DLD1 (cell line): ENCODE measurements around the gene DKK3.

ENCODE experiments used
- in situ Hi-C: cut with HindIII; loops from 2 replicates; pipeline ENCODE4 v1.10.0; 2017; ENCODE audit warnings: low sequenced_read_pairs

DKK3 gene

DNA sequence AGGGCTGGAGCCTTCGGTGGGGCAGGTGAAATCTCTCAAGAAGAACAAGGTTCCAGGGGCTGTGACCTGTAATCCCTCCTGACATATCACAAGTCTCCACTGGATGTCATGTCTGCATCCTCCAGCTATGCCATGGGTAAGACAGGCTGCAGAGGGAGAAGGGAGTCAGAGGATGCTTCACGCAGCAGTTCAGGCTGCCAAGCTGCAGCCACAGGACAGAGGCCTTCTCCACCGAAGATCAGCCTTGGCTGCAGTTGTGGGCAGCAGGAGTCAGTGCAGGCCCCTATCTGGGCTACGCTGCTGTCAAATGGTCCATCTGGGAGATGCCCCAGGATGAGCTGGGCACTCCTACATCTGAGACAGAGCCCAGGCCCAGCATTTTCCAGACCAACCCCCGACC is 25.0 kb downstream of the DKK3 start:
- in situ Hi-C loops, result no loop called here

DNA sequence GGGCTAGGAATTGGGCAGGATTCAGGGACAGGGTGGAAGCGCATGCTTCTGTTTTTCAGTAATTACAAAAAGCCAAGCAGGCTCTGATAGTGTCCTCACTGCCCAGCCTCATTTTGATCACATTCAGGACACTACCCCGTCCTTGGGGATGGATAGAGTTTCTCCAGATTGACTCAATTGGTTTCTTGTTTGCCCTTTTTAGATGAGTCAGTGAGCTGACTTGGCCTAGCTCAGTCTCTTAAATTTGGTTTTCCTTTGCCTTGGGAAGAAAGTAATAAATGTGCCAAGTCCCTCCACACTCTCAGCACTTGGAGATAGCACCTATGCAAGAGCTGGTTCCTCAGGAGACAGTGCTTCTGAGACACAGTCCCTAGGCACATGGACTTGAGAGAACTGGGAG is 25.5 kb downstream of the DKK3 start:
- in situ Hi-C loops, result no loop called here

DNA sequence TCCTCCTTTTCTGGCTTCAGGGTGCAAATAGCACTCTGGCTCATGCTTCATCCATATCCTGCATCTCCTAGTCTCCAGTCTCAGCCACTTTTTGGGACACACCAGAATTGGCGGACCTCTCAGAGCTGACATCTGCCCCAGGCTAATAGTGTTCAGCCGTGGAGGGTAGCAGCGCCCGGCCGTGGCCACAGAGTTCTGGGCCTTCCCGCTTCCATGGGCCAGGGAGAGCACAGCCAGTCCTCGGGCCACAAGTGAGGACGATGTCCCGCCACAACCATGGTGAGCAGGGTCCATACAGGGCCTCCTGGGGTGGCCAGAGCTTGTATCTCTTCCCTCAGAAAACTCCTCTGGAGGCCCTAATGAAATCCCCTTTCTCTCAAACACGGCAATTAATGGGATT is 26.0 kb downstream of the DKK3 start:
- in situ Hi-C loops, result no loop called here

DNA sequence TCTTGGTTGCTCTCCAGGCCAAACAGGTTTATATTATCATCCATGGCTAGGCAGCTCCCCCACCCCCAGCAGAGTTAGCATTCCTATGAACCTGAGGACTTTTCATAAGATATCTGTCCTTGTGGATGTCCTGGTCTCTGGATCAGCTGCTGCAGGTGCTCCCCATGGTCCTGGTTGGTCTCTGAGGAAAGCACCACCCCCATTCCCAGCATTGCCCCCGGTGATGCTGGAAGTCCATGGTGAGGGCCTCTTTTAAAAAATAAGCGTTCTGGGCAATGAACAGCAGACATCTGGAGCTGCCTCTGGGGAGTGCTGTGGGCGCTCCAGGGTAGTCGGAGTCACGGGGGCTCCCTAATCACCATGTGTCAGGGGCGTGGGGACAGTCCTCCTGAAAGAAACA is 26.6 kb downstream of the DKK3 start:
- in situ Hi-C loops, result no loop called here

DNA sequence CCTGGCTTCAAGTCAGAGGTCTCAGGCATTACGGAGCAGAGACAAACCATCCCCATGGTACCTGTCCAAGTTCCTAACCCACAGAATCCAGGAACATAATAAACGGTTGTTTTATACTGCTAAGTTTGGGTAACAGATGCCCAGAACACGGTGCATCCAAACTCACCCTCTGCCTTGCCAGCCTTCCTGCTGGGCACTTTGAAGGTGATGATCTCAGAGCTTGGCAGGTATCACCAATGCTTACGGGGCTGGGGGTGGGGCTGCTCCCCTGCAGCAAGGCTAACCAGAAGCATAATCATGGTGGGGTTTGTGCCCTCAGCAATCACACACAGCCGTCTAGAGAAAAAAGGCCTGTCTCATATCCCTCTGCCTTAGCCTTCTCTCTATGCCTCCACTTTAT is 27.1 kb downstream of the DKK3 start:
- in situ Hi-C loops, result no loop called here

DNA sequence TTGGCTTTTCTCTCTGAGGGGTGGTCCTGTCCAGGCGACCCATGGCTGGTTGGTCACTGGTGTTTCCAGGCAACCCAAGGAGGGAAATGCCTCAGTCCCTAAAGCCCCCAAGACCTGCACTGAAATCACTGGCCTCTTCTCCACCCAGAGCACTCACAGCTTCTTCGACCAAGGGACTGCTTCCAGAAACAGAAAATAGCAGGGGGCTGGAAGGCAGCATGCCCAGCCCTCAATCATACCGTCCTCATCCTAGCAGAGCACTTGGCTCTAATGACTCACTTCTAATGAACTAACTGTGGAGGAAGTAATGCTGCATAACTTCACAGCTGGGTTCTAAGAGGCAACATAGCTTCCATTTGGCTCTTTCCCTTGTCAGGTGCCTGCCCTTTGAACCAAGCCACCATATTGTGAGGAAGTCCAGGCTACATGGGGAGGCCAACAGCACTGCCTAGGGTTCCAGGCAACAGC is 27.6 kb downstream of the DKK3 start:
- in situ Hi-C loops, result no loop called here

DNA sequence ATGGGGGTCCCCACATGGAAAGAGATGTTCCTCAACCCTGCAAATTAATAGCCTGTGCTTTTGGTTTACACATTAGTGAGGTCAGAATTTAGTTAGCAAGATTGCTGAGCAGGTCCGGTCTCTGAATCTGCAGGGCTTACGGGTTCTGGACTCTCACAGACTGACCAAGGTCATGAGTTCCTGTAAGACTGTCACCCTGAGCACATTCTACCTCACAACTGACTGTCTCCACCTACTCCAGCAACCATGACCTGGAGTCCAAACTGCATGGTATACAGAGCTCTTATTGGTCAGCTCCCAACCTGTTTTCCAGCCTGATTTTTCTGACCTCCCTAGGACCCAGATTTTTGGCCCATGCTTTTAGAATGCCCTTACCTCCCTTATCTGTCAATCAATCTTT is 28.2 kb downstream of the DKK3 start:
- in situ Hi-C loops, result no loop called here

DNA sequence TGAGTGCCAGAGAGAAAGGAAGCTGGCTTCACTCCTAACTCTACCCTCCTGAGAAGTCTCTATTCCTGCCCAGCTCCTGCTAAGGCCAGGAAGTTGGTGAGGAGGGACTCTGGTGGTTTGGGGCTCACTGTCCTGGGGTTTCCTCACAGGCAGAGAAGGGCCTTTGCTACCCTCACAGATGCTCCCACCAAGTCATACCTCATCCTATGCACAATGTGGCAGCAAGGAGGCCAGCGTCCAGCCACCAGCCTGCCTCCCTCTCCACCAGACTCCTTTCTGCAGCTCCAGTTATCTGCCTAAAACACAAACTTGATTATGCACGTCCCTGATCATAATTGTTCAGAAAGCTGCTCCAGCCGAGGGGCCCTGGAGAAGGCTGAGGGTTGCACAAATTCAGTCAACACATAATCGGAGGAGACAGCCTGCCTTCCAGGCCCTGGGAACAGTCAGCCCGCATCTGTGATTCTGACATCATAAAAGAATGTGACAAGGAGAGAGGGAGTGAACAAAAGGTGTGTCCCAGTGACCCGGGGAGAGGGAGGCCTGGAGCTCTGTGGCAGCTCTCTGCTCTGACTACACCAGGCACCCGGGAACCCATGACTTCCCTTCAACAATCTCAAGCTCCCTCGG is 28.8 kb downstream of the DKK3 start:
- in situ Hi-C loops, result no loop called here

DNA sequence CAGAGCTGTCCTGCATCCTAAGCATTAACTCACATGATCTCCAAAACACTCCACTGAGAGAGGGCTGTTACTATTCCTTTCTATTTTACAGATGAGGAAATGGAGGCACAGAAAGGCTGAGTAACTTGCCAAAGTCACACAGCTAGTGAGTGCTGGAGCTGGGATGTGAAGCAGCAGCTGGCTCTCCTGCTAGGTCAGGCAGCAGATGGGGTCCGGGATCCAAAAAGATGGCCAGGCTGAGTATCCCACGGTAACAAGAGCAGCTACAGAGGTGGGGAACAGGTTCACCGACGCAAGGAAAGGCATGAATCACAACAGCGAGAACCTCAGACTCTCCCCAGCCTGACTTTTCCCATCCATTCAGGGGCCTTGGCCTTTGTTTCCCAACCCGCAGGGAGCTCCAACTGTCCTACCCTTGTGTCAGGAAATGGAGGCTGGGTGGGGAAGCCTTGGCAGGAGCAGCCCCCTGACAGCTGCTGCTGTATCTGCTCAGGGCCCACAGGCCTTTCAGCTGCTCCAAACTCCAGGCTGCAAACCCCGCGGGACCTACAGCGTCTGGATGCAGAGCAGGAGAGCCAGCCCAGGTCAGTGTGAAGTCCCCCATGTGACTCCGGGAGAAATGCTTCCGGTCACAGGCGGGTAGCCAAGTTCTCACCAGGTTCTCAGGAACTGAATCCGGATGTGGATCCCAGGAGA is 29.5 kb downstream of the DKK3 start:
- in situ Hi-C loops, result no loop called here

DNA sequence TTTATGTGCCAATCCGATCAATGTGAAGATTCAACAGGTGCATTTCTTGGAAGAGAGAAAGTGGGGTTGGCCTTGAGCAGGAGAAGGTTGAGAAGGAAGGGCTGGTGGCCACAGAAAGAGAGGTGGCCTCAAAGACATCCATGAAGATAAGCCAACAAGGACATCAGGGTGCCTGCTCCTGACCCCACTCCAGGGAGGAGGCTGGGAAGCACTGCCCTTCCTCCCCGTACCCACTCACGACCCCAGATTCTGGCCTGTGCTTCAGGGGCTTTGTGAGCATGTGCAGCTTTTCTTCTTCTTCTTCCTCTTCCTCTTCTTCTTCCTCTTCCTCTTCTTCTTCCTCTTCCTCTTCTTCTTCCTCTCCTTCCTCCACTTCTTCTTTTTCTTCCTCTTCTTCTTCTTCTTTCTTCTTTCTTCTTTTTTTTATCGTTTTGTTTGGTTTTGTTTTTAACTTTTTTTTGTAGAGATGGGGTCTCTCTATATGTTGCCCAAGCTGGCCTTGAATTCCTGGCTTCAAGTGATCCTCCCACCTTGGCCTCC is 30.3 kb downstream of the DKK3 start:
- in situ Hi-C loops, result no loop called here

DNA sequence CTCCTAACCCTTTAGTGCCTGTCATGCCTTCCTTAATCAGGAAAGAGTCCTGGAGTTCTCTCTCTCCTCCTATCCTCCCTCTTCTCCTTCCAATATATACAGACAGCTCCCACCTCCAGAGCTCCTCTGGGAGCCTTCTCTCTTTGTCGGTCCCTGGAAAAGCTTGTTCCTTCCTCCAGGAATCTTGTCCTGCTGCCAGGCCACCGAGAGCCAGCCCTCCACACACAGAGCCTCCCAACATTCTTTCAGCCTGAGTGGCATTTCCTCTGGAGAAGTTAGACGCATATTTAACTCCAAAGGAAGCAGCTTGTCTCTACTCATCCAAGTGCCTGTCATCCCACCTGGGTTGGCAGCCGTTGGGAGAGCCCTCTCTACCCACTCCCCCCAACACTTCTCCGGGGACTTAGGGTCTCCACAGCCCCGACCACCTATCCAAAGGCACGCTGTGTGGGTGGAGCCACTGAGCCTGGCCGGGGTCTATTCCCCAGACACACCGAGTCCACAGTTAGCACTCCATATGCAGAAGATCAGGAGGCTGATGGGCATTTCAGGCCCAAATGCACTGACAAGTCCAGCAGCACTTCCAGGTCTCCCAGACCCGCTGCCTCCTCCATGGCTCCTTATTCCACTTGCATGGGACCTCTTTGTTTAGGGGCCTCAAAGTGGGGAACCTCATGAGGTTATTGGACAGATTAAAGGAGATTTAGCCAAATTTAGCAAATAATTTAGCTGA is 31.1 kb downstream of the DKK3 start:
- in situ Hi-C loops, result no loop called here

DNA sequence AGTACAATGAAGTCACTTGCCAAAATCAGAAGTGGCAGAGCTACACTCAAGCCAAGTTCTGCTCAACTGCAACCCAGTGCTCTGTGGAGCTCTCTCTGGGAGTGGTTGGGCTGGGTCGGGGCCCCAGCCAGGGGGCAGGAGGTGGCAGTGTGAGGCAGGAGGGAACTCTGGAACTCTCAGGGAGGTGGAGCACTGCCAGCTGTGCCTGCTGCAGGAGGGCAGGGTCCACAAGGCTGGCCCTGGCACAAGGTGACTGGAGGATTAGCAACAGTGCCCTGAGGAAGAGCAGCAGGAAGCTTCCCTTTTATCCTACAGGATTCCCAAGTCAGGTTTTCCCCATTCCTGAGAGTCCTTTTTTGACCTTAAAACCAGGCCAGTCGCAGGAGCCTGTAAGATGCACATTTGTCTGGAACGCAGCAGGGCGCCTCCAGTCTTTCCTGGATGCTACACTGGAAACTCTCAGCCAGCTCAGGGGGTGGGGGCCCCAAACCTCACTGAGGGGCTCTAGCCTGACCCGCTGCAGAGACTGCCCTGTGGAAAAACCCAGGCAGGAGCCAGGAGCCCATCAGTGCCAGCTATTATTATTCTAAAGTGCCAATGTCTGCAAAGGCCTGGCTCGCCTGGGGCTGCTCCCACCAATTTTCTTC is 31.8 kb downstream of the DKK3 start:
- in situ Hi-C loops, result no loop called here

DNA sequence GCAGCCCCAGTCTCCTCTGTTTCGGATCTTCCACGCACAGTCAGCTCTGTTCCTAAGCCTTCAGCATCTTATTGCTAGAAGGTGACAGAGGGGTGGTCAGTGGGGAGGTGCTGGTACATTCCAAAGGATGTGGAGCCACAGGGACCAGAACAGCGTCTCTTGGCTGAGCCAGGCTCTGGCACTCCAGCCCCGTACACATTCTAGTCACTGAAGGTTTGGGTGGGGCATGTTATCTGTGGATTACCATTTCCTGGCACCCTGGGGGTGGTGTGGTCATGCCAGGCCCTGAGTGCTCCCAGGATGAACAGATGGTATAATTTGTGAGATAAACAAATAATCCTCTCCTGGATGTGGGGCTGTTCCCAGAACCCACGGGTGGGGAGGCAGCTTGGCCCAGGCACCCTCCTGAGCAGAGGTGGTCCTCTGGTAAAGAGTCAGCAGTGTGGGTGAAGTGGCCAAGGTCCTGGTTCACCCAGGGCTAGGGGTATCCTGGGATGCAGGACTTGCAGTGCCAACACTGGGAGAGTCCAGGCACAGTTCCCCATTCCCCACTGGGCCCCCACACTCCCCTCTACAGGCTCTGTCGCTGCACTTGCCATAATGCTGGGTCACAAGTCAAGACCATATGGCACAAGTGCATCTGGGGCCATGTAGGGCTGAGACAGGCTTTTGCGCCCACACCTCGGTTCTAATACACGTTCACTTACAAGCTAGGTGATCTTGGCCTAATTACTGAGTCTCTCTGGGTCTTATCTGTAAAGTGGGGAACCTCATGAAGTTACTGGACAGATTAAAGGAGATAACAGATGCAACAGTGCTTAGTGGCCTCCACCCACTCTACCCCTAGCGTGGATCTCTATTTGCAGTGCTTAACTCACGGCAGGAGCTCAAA is 33.0 kb downstream of the DKK3 start:
- in situ Hi-C loops, result no loop called here

DNA sequence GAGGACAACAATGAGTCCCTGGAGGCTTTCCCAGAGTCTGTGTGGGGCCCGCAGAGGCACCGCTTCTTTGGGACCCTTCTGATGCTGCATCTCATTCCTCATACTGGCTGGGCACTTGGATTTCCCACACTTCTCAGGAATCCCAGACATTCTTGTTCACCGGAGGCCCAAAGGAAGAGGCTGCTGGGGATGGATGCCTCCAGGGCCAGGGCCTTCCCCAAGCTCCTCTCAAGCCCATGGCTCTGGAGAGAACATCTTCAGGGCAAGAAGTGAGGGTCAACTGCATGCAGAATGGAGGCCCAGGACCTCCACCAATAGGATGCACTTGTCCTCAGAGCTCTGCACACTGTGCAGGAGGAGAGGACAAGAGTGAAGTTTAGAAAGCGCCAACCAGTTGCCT is 34.6 kb downstream of the DKK3 start:
- in situ Hi-C loops, result no loop called here

DNA sequence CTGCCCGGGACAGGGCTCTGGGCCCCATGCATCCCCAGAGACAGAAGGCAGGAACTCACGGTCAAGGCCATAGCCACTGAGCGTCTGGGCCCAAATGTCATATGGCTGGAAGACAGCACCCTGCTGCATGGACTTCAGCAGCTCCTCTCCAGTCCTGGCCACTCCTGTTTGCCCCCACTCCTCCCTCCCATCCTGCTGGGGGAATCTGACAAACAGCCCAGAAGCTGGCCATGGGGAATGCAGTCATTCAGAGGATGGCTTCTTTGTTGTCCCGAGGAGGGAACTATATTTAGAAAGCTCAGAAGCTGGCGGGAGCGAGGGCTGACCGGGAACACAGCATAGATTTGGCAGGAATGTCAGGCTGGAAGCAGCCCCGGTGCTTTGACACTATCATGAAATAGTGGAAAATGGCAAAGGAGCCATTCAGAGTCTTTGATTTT is 35.0 kb downstream of the DKK3 start:
- in situ Hi-C loops, result no loop called here

DNA sequence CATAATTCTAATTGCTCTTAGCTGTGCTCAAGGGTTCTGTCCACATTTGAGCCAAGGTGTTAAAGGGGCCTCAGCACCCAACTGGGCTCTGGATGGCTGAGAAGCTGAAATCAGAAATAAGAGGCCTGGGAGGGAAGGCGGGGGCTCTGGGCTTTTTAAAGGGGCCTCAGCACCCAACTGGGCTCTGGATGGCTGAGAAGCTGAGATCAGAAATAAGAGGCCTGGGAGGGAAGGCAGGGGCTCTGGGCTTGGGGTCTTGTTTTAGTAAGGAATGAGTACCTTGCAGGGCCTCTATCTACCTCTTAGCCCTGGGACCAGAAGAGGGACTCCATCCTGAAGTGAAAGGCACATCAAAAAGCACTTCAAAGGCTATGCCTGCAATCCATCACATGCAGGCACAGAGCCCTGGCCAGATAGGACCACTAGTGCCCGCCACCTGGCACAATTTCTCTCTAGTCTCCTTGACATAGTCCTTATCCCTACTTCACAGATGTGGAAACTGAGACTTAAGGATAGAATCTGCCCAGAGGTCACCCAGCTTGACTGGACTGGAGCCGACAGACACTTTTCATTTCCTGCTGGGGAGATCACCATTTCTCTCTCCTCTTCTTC is 35.6 kb downstream of the DKK3 start:
- in situ Hi-C loops, result no loop called here

DNA sequence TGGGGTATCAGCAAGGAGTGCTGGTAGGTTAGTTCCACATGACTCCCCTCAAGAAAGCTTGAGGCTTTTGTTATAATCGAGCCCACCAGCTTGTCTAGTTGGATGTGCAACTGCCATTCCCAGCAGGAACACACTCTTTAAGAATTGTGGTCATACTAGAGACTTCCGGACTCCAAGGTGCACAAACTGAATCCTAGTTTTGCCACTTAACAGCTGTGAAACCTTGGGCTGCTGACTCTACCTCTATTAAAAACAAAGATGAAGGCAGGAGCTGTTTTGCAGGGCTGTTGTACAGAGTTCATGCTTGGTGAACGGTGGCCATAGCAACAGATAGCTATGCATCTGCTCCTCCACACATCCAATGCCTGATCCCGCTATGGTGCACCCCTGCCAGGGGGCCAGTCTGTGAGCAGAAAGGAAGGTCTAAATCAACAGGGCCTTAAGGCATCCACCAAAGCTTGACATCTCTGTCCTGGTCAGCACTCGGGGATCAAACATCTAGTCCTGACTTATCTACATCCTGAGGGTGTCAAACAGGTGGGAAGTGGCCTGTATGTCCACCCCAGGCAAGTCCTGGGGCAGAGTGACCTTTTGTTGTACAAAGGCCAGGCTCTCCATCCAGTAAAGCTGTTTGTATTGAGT is 36.4 kb downstream of the DKK3 start:
- in situ Hi-C loops, result no loop called here

DNA sequence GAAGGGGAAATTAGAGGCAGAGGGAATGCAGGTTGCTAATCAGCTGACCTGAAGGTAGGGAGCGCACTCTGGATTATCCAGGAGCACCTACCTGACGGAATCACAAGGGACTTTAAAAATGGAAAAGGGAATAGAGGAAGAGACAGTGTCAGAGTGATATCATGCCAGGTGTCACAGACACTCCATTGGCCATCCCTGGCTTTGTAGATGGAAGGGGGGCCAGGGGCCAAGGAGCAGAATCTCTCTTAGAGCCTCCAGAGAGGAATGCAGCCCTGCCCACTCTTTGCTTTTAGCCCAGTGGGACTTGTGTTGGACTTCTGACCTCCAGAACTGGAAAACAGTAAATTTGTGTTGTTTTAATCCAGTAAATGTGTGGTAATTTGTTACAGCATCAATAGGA is 37.9 kb downstream of the DKK3 start:
- in situ Hi-C loops, result no loop called here
